HFF-Myc (cell line): ENCODE data around the gene INTS6.

Experiments used
- DNase-seq: peaks from one replicate; pipeline ENCODE4 v3.0.0-alpha.2; 2011; ENCODE audit warnings: low read depth; ENCODE audit errors: extremely low read depth
- H3K4me3 ChIP-seq: replicated peaks from 2 replicates; pipeline ENCODE4 v1.5.1; 2011; ENCODE audit warnings: low read depth, mild to moderate bottlenecking, control low read depth, low read length
- TF ChIP-seq, protein P1 (sequence below): IDR thresholded peaks from 2 replicates; pipeline ENCODE4 v1.5.1; 2012; ENCODE audit warnings: mild to moderate bottlenecking, low read depth, low read length, control low read depth; ENCODE audit errors: missing control alignments

INTS6 gene, protein sequence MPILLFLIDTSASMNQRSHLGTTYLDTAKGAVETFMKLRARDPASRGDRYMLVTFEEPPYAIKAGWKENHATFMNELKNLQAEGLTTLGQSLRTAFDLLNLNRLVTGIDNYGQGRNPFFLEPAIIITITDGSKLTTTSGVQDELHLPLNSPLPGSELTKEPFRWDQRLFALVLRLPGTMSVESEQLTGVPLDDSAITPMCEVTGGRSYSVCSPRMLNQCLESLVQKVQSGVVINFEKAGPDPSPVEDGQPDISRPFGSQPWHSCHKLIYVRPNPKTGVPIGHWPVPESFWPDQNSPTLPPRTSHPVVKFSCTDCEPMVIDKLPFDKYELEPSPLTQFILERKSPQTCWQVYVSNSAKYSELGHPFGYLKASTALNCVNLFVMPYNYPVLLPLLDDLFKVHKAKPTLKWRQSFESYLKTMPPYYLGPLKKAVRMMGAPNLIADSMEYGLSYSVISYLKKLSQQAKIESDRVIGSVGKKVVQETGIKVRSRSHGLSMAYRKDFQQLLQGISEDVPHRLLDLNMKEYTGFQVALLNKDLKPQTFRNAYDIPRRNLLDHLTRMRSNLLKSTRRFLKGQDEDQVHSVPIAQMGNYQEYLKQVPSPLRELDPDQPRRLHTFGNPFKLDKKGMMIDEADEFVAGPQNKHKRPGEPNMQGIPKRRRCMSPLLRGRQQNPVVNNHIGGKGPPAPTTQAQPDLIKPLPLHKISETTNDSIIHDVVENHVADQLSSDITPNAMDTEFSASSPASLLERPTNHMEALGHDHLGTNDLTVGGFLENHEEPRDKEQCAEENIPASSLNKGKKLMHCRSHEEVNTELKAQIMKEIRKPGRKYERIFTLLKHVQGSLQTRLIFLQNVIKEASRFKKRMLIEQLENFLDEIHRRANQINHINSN

DNA sequence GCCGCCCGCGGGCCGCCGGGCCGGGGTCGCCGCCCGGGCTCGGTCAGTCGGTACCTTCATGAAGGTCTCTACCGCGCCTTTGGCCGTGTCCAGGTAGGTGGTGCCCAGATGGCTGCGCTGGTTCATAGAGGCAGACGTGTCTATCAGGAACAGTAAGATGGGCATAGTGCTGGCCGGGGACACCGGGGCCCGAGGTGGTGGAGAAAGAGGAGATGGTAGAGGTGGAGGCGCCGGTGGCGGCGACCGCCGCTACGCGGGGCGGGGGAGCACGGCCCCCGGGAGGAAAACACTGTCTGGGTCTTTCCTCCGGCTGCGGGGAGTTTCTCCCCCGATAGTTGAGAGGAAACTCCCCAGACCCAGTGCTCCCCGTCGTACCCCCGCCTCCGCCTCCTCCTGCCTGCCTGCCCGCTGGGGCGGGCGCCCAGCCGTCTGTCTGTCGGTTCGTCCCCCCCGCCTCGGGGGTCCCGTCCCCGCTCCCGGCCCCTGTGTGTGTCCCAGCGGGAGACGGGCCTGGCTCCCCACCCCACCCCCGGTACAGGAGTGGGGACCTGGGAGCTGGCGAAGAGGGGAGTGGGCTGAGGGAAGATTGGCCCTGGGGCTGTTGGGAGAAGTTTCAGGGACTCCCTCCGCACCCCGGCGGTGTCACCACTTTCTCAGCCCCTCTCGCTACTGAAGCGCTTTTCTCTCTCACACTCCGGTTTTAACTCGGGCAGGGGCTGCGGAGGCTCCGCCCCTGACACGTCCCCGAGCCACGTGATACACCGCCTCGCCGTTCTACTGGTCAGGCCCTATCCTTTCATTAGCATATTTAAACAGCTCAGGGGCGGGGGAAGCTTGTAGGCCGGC is at the start of gene INTS6:
Gene INTS6 (minus strand): TSS at position 676 of the 846 bp plus-strand sequence. CDS start 511 bp downstream, at position 165.
- peak; percentile 95 for DNase-seq
- TF ChIP-seq, protein P1, sequence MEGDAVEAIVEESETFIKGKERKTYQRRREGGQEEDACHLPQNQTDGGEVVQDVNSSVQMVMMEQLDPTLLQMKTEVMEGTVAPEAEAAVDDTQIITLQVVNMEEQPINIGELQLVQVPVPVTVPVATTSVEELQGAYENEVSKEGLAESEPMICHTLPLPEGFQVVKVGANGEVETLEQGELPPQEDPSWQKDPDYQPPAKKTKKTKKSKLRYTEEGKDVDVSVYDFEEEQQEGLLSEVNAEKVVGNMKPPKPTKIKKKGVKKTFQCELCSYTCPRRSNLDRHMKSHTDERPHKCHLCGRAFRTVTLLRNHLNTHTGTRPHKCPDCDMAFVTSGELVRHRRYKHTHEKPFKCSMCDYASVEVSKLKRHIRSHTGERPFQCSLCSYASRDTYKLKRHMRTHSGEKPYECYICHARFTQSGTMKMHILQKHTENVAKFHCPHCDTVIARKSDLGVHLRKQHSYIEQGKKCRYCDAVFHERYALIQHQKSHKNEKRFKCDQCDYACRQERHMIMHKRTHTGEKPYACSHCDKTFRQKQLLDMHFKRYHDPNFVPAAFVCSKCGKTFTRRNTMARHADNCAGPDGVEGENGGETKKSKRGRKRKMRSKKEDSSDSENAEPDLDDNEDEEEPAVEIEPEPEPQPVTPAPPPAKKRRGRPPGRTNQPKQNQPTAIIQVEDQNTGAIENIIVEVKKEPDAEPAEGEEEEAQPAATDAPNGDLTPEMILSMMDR: no peak
- H3K4me3 ChIP-seq: peak within 1 kb of the TSS; percentile 69

DNA sequence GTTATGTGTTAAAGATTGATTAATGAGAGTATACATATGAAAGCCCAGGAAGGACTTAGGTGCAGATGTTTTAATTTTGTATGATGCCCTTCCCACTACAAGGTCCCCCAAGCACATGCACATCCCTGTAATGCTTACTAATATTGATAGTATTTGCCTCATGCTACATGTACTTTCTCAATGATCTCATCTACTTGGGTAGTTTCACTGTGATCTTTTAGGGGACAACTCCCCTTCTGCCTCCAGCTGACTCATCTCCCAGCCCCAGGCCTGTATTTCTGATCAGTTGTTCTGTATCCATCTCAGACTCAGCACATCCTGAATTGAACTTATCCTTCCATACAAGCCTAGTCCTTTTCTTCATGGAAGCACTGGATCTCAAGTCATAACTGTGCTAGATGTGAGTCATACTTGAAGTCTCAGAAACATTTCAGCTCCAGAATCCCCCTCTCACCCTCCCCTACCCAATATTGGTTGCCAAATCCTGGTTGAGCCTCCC is 49.4 kb upstream of the INTS6 start:
- H3K4me3 ChIP-seq: no peak overlapping the region
- DNase-seq: no peak
- TF ChIP-seq, protein P1: no peak

DNA sequence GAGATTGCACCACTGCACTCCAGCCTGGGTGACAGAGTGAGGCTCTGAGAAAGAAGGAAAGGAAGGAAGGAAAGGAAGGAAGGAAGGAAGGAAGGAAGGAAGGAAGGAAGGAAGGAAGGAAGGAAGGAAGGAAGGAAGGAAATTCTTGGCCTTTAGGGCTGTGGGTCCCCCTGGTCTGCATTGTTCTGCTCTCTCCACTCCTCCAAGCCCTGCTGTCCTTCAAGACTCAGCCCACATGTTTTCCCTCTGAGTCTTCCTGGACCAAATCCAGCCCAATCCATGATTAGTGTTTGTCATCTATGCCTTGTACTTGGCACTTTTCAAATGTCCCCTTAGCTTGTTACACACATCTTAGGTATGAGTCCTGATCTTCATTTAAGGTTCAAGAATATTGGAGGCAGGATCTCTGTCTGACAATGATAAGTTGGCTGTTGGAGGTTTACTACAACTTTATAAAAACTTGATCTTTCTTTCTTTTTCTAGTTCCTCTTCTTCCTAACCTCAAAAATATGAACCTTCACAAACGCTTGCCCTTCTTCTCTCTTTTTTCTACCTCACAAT is 48.8 kb upstream of the INTS6 start:
- TF ChIP-seq, protein P1: no peak
- no peak for DNase-seq
- H3K4me3 ChIP-seq: no peak overlapping the region

DNA sequence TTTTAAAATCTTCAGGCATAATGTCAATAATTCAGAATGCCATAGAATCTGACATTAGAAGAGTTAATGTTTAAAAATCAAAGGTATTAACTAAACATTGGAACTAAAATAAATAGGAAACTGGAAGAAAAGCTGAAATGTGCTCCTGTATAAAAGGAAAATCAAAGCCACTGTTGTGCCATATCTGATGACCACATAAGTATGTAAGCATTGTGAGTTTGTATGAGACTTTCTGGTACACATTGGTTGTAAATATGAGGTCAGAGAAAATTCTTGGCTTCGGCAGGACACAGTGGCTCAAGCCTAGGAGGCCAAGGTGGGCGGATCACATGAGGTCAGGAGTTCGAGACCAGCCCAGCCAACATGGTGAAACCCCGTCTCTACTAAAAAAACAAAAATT is 48.3 kb upstream of the INTS6 start:
- TF ChIP-seq, protein P1: no peak
- no peak overlapping the region for H3K4me3 ChIP-seq
- no peak for DNase-seq

DNA sequence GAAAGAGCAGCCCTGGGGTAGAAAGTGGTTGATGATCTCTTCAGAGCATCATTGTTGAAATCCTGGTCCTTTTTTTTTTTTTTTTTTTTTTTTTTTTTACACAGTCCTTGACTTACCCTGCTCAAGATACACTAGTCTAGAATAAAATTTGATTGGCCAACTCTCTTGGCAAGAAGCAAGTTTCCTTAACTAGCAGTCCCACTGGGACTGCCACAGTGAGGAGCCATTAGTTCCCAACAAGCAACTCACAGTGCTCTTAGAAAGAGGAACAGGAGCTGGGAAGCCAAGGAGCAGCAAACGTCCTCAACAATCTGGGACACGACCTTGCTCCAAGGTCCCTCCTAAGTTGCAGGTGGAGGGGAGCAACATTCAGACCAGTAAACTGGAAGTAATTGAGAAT is 47.9 kb upstream of the INTS6 start:
- TF ChIP-seq, protein P1: no peak
- no peak overlapping the region for H3K4me3 ChIP-seq
- DNase-seq: no peak

DNA sequence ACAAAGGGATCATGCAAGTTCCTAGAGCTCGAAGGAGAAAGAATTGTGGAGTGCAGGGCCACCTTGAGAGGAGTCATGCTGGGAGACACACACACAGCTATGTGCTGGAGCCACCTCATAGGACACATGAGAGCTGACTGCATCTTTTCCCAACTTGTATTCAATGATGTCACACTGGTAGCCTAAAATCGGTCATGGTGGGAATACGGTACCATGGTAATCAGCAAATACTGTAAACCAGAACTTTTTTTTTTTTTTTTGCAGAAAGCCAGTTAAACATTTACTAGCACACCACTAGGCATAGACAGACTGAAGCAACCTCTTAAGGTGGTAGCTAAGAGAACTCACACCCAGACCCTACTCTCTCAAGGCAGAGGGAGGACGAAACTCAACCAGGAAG is 47.0 kb upstream of the INTS6 start:
- TF ChIP-seq, protein P1: no peak
- DNase-seq: no peak
- no peak overlapping the region for H3K4me3 ChIP-seq
